NCI-H146 treated with DMSO at 0.1 percent for 48 hours (cell line): ENCODE results near the gene CCDC18.
"Not testable (repeated sequence)": the region's sequence is repeated elsewhere in the genome, so short reads cannot be mapped to it uniquely, and the experiment has no call there.

Experiments
- DNase-seq: peaks from one replicate; lab custom pipeline; 2025; ENCODE audit not compliant: unreplicated experiment; lab: John Stamatoyannopoulos, UW

CCDC18 gene, protein sequence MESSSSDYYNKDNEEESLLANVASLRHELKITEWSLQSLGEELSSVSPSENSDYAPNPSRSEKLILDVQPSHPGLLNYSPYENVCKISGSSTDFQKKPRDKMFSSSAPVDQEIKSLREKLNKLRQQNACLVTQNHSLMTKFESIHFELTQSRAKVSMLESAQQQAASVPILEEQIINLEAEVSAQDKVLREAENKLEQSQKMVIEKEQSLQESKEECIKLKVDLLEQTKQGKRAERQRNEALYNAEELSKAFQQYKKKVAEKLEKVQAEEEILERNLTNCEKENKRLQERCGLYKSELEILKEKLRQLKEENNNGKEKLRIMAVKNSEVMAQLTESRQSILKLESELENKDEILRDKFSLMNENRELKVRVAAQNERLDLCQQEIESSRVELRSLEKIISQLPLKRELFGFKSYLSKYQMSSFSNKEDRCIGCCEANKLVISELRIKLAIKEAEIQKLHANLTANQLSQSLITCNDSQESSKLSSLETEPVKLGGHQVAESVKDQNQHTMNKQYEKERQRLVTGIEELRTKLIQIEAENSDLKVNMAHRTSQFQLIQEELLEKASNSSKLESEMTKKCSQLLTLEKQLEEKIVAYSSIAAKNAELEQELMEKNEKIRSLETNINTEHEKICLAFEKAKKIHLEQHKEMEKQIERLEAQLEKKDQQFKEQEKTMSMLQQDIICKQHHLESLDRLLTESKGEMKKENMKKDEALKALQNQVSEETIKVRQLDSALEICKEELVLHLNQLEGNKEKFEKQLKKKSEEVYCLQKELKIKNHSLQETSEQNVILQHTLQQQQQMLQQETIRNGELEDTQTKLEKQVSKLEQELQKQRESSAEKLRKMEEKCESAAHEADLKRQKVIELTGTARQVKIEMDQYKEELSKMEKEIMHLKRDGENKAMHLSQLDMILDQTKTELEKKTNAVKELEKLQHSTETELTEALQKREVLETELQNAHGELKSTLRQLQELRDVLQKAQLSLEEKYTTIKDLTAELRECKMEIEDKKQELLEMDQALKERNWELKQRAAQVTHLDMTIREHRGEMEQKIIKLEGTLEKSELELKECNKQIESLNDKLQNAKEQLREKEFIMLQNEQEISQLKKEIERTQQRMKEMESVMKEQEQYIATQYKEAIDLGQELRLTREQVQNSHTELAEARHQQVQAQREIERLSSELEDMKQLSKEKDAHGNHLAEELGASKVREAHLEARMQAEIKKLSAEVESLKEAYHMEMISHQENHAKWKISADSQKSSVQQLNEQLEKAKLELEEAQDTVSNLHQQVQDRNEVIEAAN (N-terminal part only)

DNA sequence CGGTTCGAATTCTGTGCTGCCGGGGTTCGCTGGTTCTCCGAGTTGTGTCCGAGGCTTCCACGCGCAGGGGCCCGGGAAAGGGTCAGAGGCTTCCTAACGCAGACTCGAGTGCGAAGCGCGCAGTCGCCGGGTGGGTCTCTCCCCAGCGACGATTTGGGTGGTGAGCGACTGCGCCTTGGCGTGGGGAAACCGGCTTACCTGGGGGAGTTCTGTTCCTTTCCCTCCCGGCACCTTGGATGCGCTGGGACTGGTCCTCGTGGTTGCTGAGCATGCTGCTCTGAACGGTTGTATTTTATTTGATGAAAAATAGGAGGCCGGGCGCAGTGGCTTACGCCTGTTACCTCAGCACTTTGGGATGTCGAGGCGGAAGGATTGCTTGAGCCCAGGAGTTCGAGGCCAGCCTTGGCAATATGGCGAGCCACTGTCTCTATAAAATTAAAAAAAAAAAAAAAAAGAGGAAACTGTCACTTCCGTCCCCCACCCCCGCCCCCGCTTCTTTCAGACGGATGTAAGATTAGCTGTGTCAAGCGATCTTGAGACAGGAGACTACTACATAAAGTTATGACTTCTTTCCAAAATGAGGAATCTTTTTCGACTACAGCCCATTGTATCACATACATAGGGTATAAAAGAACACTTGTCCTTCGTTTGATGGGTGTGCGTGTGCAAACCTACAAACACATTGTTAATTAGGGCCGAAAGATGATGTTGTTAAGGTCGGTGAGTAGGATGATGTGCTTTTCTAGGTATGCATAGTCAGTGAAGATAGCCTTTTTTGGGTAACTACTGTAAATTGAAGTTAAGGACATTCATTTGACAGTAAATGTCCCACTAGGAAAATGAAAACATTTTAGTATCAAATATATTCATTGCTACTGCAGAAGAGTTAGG is at the start of gene CCDC18:
CCDC18 (plus strand) TSS at position 2 of the 891 bp plus-strand sequence. CDS start 2,638 bp downstream, outside the sequence.
- peak; percentile 20 for DNase-seq

DNA sequence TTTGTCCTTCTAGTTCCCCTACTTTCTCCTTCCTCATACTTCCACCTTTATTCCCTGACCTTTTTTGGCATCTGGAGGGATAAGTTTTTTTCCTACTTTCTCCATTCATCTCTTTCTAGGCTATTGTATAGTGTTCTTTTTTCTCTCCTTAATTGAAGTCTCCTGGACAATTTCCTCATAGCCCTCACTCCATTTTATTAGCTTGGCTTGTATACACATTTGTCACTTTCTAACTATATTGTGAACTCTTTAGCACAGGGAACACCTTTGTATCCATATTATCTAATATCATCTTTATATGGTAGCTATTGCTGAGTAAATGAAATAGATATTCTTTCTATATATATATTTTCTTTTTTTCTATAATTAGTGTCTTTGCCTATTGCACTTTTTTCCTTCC is 47.9 kb upstream of the CCDC18 start:
- DNase-seq: no peak

DNA sequence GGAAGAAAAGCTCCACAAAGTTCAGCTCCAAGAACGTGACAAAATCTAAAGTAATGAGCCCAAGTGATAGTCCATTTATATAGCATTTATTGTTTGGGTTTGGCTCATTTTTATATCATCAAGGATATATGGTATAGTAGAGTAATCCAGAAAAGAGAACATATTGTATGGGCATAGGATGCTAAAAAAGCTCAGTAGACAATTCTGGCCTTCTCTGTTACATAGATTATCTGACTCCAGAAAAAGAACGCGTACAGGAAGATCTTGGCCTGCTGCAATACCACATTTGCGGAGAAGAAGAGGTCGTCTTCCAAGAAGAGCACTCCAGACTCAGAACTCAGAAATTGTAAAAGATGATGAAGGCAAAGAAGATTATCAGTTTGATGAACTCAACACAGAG is 44.1 kb upstream of the CCDC18 start:
- DNase-seq: no peak

DNA sequence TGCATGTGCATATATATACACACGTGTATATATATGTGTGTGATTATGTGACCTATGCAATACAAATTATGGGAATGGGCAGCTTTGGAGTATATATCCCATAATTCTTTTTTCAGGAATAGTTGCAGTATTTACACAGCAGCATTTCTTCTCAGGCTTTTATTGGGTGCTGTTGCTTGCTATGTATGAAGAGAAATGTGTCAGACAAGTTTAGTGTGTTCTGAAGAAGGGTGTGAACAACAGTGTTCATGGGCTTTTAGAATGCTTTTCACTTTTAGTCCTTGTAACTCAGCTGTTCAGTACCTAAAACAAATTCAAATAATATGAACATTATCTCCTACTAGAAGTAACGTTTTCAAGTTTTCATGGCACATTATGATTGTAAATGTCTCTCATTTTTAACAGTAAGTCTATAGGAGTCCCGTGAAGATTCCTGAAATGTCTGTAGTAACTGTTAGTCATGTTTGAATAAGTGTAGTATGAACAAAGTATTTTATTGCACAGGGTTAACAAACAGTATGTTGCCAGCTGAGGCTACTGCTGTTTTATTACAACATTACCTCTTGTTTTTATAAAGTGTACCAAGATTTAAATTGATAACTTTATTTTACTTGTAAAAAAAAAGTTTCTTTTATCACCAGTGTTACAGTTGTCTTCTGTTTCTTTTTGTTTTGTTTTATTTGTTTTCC is 42.8 kb upstream of the CCDC18 start:
- no peak for DNase-seq

DNA sequence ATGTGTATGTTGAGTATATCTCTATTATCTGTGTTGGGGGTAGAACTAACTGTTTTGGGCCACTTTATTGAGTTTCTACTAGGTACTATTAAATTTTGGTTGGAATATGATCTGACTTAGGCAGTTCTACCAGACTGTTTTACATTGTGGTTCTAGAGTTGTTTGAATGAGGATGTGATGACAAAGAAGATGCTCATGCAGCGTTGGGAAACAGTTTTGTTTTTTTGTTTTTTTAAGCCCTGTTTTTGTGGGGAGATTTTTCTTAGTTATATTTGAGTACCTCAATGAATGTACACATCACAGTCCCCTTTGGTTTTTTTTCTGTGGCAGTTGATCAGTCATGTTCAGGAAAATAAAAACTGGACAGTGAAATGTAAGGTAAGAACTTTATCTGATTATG is 40.4 kb upstream of the CCDC18 start:
- DNase-seq: no peak

DNA sequence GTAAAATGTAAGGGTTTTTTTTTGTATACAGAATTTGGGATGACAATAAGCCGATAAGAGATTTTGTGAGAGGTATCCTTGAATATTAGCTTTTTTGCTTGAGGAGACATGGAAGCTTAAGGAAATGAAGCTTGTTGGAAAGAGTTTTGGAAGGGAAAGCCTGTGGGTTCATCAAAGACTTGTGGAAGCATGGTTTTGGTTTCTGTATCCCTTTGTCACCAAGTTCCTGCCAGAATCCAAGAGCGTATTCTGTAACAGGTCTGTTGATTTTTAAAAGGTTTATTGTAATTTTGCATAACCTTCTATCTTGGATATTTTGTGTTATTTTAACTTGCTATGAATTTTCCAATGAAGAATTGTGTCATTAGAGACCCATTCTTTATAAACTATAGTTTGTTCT is 38.4 kb upstream of the CCDC18 start:
- DNase-seq: no peak

DNA sequence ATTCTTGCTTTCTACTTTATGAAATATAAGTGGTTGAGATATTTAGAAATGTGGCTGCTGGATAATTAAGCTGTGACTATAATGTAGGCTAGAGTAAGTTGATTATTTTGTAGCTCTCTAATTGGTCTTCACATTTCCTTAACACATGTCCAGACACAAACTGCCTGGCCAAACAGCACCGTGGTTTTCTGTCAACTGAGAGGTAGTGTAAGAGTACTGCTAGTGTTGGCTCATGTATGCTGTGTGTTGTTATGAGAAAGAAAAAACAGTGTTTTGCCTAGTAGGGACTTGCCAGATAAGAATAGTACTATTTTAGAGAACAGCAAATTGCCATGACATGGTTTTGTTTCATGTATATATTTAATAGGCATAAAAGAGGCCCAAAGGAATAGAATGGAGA is 37.4 kb upstream of the CCDC18 start:
- no peak for DNase-seq

DNA sequence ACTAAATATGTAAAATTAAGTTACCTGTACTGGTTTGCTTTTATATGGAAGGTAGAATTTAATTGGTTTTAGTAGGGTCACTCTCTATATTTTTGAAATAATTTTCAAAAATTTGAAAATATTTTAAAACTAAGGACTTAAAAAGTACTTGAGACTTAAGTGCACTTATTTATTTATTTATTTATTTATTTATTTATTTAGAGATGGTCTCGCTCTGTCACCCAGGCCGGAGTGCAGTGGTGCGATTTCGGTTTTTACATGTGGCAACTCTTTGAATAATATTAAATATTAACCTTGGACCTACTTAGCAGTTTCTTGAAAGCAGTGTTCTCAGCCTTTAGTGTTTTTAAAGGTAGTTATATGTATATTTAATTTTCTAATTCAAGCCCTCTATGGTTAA is 36.8 kb upstream of the CCDC18 start:
- DNase-seq: no peak

DNA sequence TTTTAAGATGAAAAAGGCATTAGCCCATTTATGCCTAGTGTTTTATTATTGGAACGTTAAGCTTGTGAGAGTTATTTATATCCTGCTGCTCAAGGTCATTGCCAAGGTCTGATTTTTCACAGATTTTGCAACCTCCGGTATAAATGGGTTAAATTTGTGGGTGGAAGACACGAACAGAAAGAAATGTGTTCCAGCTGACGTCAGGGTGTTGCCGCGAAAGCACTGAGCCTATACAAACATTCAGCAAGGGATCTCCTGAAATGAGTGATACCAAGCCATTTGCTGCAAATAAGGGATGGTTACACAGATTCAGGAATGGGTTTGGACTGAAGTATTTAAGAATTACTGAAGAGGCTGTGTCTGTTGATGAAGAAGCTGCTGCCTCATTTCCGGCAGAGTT is 32.5 kb upstream of the CCDC18 start:
- no peak for DNase-seq

DNA sequence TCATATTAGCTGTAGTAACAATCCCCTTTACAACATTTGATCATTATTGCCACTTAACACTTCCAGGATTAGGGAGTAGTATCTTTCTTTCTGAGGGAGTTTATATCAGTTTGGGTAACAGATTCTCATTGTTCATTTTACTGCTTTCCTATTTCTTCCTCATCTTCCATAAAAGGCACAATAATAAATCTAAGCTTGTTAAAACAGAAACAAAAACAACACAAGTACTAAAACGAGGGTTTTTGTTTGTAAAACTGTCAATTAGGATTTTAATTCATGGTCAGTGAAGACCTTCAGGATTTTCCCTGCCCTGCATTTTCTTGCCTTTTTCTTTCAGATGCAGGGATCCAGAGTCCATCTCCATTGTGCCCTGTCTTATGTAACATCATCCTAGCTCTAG is 29.8 kb upstream of the CCDC18 start:
- no peak for DNase-seq

DNA sequence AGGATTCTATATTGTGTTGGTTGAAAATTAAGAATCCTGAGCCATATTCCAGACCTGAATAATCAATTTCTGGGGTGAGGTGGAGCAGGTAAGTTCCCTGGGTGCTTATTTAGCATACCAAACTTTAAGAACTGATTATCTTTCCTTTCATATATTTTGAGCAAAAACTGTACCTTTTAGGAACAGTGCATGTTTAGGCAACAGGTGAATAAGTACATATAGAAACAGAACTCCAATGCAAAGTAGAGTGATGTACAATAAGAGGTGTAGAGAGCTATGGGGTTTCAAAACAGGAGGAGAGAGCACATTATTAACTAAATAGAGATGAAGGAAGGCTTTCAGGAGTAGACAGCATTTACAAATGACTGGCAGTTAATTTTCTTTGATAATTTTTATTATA is 29.1 kb upstream of the CCDC18 start:
- no peak for DNase-seq

DNA sequence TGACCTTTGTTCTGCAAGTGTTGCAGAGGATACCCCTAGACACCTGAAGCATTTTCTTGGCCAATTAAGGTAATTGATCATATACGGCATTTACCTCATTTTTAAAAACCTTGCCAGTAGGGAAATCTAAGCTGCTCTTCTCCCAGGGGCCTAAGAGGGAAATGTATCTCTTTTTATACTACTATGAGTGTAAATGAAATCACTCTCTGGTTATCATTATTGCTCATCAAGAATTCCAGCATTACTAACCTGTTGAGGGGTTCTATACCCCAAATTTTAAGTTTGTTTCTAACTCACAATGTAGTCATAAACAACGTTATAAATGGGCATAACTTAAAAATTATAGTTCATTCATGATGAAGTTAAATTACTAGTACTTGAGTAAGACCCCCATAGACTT is 27.7 kb upstream of the CCDC18 start:
- DNase-seq: no peak

DNA sequence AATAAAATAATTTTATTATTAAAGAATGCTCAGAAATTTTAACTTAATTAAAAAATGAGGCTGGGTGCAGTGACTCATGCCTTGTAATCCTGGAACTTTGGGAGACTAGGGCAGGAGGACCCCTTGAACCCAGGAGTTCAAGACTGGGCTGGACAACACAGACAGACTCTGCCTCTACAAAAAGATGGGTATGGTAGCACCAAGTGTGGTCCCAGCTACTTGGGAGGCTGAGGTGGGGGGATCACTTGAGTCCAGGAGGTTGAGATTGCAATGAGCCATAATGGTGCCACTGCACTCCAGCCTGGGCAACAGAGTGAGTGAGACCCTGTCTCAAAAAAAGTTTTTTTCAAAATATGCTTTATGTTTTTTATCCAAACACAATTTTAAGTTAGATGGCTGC is 25.6 kb upstream of the CCDC18 start:
- no peak for DNase-seq

DNA sequence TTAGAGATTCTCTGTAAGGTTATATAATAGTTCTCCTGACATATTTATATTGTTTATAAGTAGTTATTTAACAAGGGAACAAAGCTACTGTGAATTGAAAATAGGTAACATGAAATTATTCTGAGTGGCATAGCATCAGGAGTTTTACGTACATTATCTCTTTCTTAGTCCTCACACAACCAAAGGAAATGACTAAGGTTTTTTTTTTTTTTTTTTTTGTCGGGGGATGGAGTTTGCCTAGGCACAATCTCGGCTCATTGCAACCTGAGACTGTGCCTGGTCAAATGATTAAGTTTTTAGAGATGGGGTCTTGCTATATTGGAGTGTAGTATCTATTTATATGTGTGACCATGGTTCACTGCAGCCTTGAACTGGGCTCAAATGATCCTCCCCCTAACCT is 25.2 kb upstream of the CCDC18 start:
- no peak for DNase-seq

DNA sequence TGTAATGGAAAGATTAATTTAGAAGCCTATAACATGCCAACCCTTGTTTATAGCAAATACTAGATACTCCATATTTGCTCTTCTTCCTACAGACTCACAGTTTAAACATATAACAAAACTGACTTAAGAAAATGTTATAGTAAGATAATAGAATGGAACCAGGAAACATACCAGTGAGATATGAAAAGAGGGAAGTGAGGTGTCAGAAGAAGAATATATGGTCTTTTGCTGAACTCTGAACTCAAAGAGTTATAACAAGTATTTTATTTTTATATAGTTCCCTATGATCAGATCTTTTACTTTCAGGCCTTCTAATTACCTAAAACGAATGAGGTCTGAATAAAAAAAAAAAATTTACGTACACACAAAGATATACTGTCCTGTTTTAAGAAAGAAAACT is 21.2 kb upstream of the CCDC18 start:
- no peak for DNase-seq

DNA sequence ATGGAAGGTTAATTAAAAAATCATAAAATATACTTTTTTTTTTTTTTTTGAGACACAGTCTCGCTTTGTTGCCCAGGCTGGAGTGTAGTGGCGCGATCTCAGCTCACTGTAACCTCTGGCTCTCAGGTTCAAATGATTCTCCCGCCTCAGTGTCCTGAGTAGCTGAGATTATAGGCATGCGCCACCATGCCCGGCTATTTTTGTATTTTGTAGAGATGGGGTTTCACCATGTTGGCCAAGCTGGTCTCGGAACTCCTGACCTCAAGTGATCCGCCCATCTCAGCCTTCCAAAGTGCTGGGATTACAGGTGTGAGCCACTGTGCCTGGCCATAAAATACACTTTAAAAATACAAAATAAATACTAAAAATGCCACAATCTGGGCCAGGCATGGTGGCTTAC is 17.2 kb upstream of the CCDC18 start:
- not testable (repeated sequence) for DNase-seq

DNA sequence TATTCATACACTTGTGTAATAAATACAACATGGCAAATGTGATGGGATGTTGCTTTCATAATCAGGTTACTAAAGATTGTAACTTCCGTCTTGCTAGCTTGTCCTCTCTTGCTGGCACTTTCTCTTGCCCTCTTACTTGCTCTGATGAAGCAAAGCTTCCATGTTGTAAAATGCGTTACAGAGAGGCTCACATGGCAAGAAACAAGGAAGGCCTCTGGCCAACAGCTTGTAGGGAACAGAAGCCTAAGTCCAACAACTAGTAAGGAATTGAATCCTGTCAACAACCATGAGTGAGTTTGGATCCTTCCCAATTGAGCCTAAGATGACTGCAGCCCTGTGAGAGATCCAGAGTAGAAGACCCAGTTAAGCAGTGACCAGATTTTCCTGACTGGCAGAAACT is 15.7 kb upstream of the CCDC18 start:
- no peak for DNase-seq

DNA sequence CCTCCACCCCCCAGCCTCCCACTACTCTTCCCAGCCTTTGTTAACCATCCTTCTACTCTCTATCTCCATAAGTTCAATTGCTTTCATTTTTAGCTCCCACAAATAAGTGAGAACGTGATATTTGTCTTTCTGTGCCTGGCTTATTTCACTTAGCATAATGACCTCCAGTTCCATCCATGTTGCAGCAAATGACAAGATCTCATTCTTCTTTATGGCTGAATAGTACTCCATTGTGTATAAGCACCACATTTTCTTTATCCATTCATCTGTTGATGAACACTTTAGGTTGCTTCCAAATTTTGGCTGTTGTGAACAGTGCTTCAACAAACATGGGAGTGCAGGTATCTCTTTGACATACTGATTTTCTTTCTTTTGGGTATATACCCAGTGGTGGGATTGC is 14.6 kb upstream of the CCDC18 start:
- not testable (repeated sequence) for DNase-seq

DNA sequence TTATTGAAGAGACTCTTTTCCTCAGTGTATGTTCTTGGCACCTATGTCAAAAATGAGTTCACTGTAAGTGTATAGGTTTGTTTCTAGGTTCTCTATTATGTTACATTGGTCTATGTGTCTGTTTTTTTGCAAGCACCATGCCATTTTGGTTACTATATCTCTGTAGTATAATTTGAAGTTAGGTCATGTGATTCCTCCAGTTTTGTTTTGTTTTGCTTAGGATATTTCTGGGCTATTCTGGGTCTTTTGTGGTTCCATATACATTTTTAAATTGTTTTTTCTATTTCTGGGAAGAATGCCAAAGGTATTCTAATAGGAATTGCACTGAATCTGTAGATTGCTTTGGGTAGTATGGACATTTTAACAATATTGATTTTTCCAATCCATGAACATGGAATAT is 13.5 kb upstream of the CCDC18 start:
- DNase-seq: no peak
